GM19025 (cell line): ENCODE measurements around the gene SOX13.

Experiments used
- ATAC-seq: cut with Tn5 transposase; IDR thresholded peaks from one replicate; pipeline ENCODE4 v1.9.1; 2021; ENCODE audit warnings: mild to moderate bottlenecking, low read depth, moderate library complexity; ENCODE audit not compliant: unreplicated experiment

SOX13 gene

GRCh38 chr1:204128464-204128963 is 55.6 kb downstream of the SOX13 start:
- no peak for ATAC-seq

- ATAC-seq, result no peak
These were observed 56.3 kb downstream of the SOX13 start for GRCh38 chr1:204128964-204129896.

GRCh38 chr1:204130178-204130577 is 57.3 kb downstream of the SOX13 start:
- no peak for ATAC-seq

- no peak for ATAC-seq
These were observed 58.3 kb downstream of the SOX13 start for GRCh38 chr1:204130981-204131892.

GRCh38 chr1:204131978-204132377 is 59.1 kb downstream of the SOX13 start:
- ATAC-seq, result no peak

GRCh38 chr1:204132718-204133117 is 59.8 kb downstream of the SOX13 start:
- ATAC-seq, result no peak

- no peak for ATAC-seq
These were observed 61.2 kb downstream of the SOX13 start for GRCh38 chr1:204134103-204134502.

GRCh38 chr1:204136814-204137213 is 63.9 kb downstream of the SOX13 start:
- ATAC-seq, result no peak

- ATAC-seq, result no peak
These were observed 66.2 kb downstream of the SOX13 start for GRCh38 chr1:204139088-204139487.

- ATAC-seq, result no peak
These were observed 67.0 kb downstream of the SOX13 start for GRCh38 chr1:204139952-204140351.

- ATAC-seq, result no peak
These were observed 68.2 kb downstream of the SOX13 start for GRCh38 chr1:204141131-204141530.

GRCh38 chr1:204142032-204142974 is 69.4 kb downstream of the SOX13 start:
- ATAC-seq, result no peak

GRCh38 chr1:204143276-204144041 is 70.5 kb downstream of the SOX13 start:
- no peak for ATAC-seq

GRCh38 chr1:204145033-204145504 is 72.2 kb downstream of the SOX13 start:
- ATAC-seq, result no peak

GRCh38 chr1:204146309-204146708 is 73.4 kb downstream of the SOX13 start:
- no peak for ATAC-seq

GRCh38 chr1:204146965-204147364 is 74.0 kb downstream of the SOX13 start:
- ATAC-seq, result no peak

GRCh38 chr1:204147406-204148383 is 74.8 kb downstream of the SOX13 start:
- ATAC-seq, result no peak

GRCh38 chr1:204149107-204149506 is 76.2 kb downstream of the SOX13 start:
- ATAC-seq, result no peak
